HFFc6 (cell line): ENCODE data around the gene SHOX. TPM values are rescaled to one million over a fixed set of nuclear protein-coding genes. Genes with fewer than 3 reads are reported as not detected.

Experiments used
- DNase-seq: peaks from one replicate; pipeline ENCODE4 v3.0.0-alpha.2; 2018
- H3K27ac Mint-ChIP-seq: 2 replicates; pipeline ENCODE4 v1.8.0; 2020; ENCODE audit warnings: mild to moderate bottlenecking, mixed read lengths
- H3K27me3 Mint-ChIP-seq: 2 replicates; pipeline ENCODE4 v1.8.0; 2021; ENCODE audit warnings: mild to moderate bottlenecking, moderate library complexity, mixed read lengths; ENCODE audit not compliant: insufficient read depth
- H3K36me3 Mint-ChIP-seq: 2 replicates; pipeline ENCODE4 v1.8.0; 2021; ENCODE audit warnings: low read depth, mixed read lengths
- H3K4me1 Mint-ChIP-seq: 2 replicates; pipeline ENCODE4 v1.8.0; 2020; ENCODE audit warnings: low read depth, mixed read lengths
- H3K4me3 Mint-ChIP-seq: 2 replicates; pipeline ENCODE4 v1.8.0; 2020; ENCODE audit warnings: mild to moderate bottlenecking, moderate library complexity, mixed read lengths
- H3K9me3 Mint-ChIP-seq: 2 replicates; pipeline ENCODE4 v1.8.0; 2020; ENCODE audit warnings: mild to moderate bottlenecking, mixed read lengths
- CTCF ChIP-seq: fragments of 200-600 bp; sonication (generic); IDR thresholded peaks from 2 replicates; pipeline ENCODE4 v1.5.0; 2021; ENCODE audit warnings: antibody characterized with exemption, mild to moderate bottlenecking
- total RNA-seq, 6 experiments: library from RNA; stranded (reverse); fragmentation: NEBNext Ultra II Directional; extraction: Animal tissue kit (Norgen Biotek cat#: 25700); gene quantifications; 2 replicates in 1 of 6; 3 replicates in 5 of 6; pipeline ENCODE4 v1.2.3, GENCODE V29; 2021

SHOX gene
- total RNA-seq, 6 experiments from 2014 or later, result 27.1 to 41.8 (median 28.6) TPM

- Mint-ChIP-seq H3K9me3 (peaks cover 4% of the 10 kb centered on the region; the same call in 1 of the 2 replicates), H3K4me1 (peaks cover 28% of the 10 kb centered on the region), H3K36me3 (peaks cover 5% of the 10 kb centered on the region; the same call in 1 of the 2 replicates), H3K27ac (no peak overlapping the region), H3K4me3 (no peak overlapping the region), H3K27me3 (peaks cover 12% of the 10 kb centered on the region)
- no peak for DNase-seq
- TF ChIP-seq CTCF, result no peak
Observed at GRCh38 chrX:701673-702072, 71.1 kb downstream of the SHOX start.

DNA sequence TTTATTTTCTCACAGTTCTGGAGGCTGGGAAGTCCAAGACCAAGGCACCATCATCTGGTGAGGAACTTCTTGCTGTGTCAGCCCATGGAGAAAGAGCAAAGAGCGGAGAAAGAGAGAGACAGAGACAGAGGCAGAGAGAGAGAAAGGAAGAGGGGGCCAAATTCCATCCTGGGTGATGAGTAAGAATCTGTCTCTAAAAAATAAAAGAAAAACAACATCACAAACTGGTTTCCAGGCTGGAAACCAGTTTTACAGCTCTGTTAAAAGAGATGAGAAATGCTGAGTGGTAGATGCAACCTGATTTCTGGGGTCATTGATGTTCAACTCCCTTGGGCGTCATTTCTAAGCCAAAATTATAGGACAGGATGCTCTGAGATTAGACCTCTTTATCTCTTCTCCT is 72.9 kb downstream of the SHOX start:
- H3K4me3 Mint-ChIP-seq, result no peak overlapping the region; the same call in 1 of the 2 replicates
- TF ChIP-seq CTCF, result no peak

DNA sequence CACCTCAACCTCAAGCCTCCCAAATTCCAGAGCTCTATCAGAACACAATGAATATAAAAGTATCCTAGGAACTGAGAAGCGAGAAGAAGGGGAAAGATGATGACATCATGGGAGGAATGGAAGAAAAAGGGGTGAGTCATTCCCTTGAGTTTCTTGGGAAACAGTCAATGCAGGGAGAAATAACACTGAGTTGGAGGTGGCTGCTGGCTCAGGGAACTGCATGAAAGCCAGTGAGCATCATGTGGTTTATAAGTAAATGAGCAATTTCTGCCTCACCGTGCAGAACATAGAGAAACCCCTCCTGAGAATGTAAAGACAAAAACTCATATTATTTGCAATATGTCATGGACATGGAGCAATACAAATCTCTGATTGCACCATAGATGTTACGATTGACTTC is 73.3 kb downstream of the SHOX start:
- Mint-ChIP-seq H3K9me3 (peaks cover 15% of the 10 kb centered on the region; the same call in 1 of the 2 replicates), H3K4me3 (no peak overlapping the region; the same call in 1 of the 2 replicates), H3K27ac (peak overlapping the region; percentile 86), H3K4me1 (peaks cover 20% of the 10 kb centered on the region), H3K36me3 (no peaks in the 10 kb centered on the region), H3K27me3 (peaks cover 10% of the 10 kb centered on the region)
- DNase-seq, result peak; percentile 80
- no peak for TF ChIP-seq CTCF

More for the DNA sequence above, 72.9 kb downstream of the SHOX start:
- Mint-ChIP-seq H3K27ac (peak overlapping the region; percentile 86), H3K9me3 (peaks cover 15% of the 10 kb centered on the region; the same call in 1 of the 2 replicates), H3K4me1 (peaks cover 23% of the 10 kb centered on the region), H3K36me3 (no peaks in the 10 kb centered on the region), H3K27me3 (peaks cover 10% of the 10 kb centered on the region)
- peak; percentile 33 for DNase-seq

Other genes starting within 250 kb of the SHOX start
- 10 to 100 TPM; 11.7 to 20.5 (median 13.9) TPM for gene PPP2R3B, start 243.9 kb upstream of the SHOX start, total RNA-seq